GM21737 (cell line): ENCODE data around the gene KCTD15.

ENCODE experiments used
- ATAC-seq: cut with Tn5 transposase; IDR thresholded peaks from one replicate; pipeline ENCODE4 v1.9.1; 2021; ENCODE audit warnings: mild to moderate bottlenecking, moderate library complexity; ENCODE audit not compliant: unreplicated experiment

KCTD15 gene

DNA sequence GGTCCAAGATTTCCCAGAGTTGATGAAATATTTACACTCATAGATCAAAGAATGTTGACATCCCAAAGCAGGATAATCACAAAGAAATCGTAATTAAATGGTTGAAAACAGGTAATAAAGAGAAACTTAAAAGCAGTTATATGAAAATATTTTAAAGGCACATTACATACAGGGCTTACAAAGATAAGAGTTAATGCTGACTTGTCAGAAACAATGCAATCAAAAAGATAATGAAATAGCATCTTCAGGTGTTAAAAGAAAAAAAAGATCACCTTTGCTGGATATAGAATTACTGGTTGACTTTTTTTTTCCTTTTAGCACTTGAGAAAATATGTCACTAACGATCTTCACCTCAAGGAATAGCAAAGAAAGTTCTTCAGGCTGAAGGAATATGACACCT, 48.8 kb downstream of the KCTD15 start:
- no peak for ATAC-seq

DNA sequence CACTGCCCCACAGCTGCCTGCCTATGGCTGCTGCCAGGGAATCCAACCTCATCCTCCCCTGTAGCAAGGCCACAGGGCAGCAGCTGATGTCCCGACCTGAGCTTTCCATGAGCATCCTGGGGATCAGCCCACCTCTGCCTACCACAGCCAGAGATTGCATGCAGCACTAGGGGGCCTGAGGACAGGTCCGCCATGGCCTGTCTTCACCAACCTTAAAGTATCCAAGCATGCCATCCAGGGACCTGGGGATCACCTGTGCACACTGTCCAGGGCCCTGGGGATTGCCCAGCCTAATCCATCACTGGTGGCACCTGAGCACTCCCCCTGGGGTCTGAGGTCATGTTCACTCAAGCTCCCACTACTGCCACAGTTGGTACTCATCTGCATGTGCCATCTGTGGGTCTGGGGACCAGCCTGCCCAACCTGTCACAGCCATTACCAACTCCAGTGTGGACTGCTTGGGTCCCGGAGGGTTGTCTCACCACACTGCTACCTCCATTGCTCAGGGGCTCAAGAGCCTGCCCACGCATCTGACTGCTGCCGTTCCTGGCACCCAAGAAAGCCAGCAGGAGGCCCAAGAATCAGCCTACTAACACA, 53.0 kb downstream of the KCTD15 start:
- ATAC-seq = no peak

DNA sequence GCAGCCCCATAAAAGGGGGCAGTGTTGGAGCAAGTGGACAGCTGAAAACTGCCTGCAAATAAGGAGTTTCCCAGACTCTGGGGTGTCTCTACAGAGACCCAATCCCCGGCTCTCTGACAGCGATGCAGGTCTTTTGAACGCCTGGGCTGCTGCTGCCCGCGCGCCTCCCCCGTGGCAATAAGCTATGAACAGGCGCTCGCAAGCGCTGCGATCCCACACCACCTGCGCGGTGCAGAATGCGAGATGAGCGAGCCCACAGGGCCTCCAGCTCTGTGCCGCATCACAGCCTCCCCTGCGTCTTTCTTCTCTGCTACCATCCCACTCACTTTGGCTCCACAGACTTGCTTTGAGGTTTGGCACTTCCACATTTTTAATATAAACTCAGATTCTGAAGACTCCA, 62.3 kb downstream of the KCTD15 start:
- ATAC-seq = no peak

DNA sequence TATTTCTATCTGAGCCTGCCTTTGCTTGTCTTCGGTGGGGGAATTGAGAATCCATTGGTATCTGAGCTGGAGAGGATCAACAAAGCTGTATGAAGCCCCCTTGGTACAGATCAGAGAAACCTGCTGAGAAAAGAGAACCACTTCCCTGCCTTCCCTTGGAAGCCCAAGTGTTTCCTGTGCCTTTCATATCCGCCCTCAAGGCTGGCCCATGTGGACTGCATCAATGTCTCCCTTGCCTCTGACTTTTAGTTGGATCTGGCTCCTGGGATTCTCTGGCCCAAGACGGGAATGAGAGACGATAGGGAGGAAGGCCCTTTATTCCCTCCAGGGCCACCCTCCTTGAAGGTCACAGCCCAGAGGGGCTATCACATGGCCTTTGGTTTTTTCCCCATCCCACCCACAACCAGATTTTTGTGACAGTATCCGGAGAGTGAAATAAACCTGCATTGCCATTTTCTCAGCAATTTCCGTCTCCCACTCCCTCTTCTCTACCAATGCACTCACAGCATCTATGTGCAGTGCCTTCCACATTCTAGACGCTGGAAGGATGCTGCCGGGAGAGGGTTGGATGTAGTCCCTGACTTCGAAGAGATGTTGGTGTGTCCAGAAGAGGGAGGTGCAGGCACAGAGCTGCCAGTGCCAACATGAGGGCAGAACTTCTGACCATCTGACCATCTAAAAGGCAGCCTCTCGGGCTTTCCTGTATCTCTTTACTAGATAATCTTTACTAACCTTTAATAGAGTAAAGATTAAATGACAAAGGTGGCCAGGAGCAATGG, 63.8 kb downstream of the KCTD15 start:
- ATAC-seq = no peak

DNA sequence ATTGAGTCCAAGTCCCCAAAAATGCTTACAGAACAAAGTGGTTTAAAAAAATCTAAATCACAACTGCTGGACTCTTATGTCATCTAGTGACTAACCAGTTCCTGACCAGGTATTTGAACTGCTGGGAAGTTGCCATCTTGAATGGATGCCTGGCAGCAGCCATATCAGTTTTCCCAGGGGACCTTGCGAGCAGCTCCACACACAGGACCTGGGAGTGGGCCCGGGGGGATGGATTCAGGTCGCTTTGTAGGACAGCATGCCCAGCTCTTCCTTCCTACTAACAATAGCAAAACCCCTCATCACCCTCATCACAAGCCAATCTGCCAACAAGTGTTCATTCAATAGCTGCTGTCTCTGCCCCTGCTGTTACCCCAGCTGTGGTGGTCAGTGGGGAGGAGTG, 65.3 kb downstream of the KCTD15 start:
- ATAC-seq = no peak

DNA sequence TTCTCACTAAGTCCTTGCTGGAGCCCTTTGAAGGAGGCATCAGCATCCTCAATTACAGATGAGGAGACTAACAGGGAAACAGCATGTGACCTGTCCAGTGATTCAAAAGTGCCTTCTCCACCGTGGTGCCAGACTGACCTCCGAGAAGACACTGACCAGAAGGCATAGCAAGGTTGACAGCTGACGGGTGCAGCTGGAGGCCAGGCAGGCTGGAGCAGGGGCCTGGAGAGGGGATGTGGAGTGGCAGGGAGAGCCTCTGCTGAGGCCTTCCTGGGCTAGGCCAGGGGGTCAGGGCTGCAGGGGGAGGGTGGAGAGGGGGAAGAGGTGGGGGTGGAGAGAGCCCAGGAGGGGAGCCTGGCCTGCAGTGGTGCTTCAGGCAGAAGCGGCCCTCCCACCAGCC, 66.3 kb downstream of the KCTD15 start:
- ATAC-seq = no peak

DNA sequence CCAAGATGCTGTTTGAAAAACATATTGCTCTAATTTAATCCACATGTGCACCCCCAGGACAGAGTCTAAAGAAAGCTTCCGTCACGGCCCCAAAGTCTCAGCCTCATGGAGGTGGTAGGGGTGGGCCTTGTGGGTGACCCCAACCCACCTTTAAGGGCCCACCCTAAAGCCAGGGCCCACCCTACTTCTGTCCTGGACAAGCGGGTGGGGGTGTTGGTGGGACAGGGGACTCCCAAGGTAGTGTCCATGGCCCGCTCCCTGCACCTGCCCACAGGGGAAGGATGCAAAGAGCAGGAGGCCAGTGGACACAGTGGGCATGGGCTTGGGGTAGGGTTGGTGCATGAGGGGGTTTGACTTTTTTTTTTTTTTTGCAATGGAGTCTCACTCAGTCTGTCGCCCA, 66.8 kb downstream of the KCTD15 start:
- no peak for ATAC-seq

DNA sequence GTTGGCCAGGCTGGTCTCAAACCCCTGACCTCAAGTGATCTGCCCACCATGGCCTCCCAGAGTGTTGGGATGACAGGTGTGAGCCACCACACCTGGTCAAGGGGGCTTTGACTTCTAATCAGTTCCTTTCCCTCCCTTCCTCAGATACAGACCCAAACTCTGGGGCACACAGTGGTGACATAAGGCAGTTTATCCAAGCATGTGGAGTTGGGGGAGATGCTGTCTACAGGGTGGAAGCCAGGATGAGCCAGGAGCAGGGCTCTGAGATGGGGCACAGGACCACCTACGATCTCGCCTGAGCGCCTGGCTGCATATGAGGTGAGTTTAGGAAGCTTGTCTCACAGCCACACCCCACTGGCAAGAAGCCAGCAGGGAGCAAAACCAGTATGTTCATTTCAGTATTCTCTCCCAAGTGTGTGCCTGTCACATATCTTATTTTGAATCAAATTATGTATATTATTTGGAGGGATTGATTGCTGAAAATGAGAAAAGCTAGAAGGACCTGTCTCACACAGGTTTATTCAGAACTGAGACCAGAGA, 67.7 kb downstream of the KCTD15 start:
- no peak for ATAC-seq

DNA sequence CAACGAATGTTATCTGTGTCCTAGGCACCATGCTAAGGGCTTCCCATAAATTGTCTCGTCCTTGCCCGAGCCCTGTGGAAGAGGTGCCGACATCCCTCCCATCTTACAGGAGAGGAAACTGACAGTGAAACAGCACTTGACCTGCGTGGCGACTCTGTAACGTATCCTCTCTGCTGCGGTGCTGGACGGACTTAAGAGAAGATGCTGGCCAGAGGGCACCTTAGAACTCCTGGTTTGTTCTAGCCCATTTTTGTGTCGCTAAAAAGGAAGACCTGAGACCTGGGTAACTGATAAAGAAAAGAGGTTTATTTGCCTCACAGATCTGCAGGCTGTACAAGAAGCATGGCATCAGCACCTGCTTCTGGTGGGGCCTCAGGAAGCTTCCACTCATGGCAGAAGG, 68.6 kb downstream of the KCTD15 start:
- ATAC-seq = no peak
